Right lobe of liver (tissue), 4 donors: ENCODE measurements around the gene DAAM1.

Experiments
- POLR2A ChIP-seq: fragments of 450-650 bp; IDR thresholded peaks from one replicate; pipeline ENCODE4 v1.6.1; 2017; ENCODE audit warnings: antibody characterized with exemption, mild to moderate bottlenecking
- TF ChIP-seq, protein P1 (sequence below), 4 donors: fragments of 200-600 bp in 3 of 4; fragments of 450-650 bp in 1 of 4; IDR thresholded peaks; one replicate each; pipeline versions ENCODE4 v1.5.1 to v1.8.0; 2016 to 2022; ENCODE audit warnings: antibody characterized with exemption in 4 of 4, mild to moderate bottlenecking in 2 of 4
- donor health status: DM: no; HTN: no; CAD: no.
- donor health status: DM: no; HTN: no; CAD: no.
- donor health status: DM: no; HTN: yes; CAD: no.

DNA sequence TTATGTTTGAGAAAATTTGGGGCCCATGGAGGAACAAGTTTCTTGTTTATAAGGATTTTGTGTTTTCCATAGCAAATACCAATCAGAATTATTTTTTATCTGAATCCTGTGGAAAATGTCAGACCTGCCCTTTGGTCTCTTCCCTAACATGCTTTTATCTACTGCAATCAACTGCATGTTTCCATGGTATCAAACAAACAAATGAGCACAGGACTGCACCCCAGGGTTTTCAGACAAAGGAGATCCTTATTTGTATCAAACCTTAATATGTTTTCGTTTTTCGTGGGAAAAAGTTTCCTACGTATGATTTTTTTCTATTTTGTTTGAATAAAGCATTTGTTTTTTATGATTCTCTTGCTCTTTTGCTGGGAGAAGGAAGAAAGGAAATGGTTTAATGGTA is 185.6 kb downstream of the DAAM1 start:
- no peak for TF ChIP-seq POLR2A
- TF ChIP-seq, protein P1, sequence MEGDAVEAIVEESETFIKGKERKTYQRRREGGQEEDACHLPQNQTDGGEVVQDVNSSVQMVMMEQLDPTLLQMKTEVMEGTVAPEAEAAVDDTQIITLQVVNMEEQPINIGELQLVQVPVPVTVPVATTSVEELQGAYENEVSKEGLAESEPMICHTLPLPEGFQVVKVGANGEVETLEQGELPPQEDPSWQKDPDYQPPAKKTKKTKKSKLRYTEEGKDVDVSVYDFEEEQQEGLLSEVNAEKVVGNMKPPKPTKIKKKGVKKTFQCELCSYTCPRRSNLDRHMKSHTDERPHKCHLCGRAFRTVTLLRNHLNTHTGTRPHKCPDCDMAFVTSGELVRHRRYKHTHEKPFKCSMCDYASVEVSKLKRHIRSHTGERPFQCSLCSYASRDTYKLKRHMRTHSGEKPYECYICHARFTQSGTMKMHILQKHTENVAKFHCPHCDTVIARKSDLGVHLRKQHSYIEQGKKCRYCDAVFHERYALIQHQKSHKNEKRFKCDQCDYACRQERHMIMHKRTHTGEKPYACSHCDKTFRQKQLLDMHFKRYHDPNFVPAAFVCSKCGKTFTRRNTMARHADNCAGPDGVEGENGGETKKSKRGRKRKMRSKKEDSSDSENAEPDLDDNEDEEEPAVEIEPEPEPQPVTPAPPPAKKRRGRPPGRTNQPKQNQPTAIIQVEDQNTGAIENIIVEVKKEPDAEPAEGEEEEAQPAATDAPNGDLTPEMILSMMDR (IDR thresholded peaks at IDR 0.05) = no peak
